SU-DHL-6 (cell line): Measurements from ENCODE around the gene GPX2.

Experiments
- CTCF ChIP-seq: fragments of 200-600 bp; sonication (generic); IDR thresholded peaks from one replicate; pipeline ENCODE4 v1.5.1; 2017; ENCODE audit warnings: antibody characterized with exemption, mild to moderate bottlenecking, low read length, moderate library complexity; ENCODE audit not compliant: insufficient read depth, poor library complexity, severe bottlenecking
- EZH2phosphoT487 ChIP-seq: fragments of 200-600 bp; sonication (generic), shearing (Covaris generic); conservative IDR thresholded peaks from 2 replicates; pipeline ENCODE4 v1.6.1; 2018; ENCODE audit warnings: mild to moderate bottlenecking, antibody characterized with exemption, low read length, moderate library complexity, mixed read lengths

- no peak for TF ChIP-seq CTCF
- no peak for TF ChIP-seq EZH2phosphoT487
Measured at GRCh38 chr14:64912261-64912660, 30.3 kb downstream of the GPX2 start.
